HG03135 (cell line): ENCODE results near the gene ZNF281.
"Not testable (repeated sequence)": the region's sequence is repeated elsewhere in the genome, so short reads cannot be mapped to it uniquely, and the experiment has no call there.

Source experiments
- ATAC-seq: cut with Tn5 transposase; IDR thresholded peaks from one replicate; pipeline ENCODE4 v1.9.1; 2021; ENCODE audit warnings: mild to moderate bottlenecking, moderate library complexity; ENCODE audit not compliant: unreplicated experiment

The ZNF281 gene

GRCh38 chr1:200432586-200432985 lies 22.8 kb upstream of the ZNF281 start:
- no peak for ATAC-seq

- no peak for ATAC-seq
Observed at GRCh38 chr1:200429221-200429751, 19.4 kb upstream of the ZNF281 start.

GRCh38 chr1:200428482-200429205 lies 18.8 kb upstream of the ZNF281 start:
- ATAC-seq, result no peak

- ATAC-seq, result no peak
Observed at GRCh38 chr1:200427744-200428143, 17.9 kb upstream of the ZNF281 start.

- no peak for ATAC-seq
Observed at GRCh38 chr1:200426196-200426595, 16.4 kb upstream of the ZNF281 start.

GRCh38 chr1:200423235-200423634 lies 13.4 kb upstream of the ZNF281 start:
- ATAC-seq, result no peak

- ATAC-seq, result no peak
Observed at GRCh38 chr1:200422211-200422610, 12.4 kb upstream of the ZNF281 start.

- peak; percentile 66 for ATAC-seq
Observed at GRCh38 chr1:200415789-200416593, 6.2 kb upstream of the ZNF281 start.

GRCh38 chr1:200415227-200415626 lies 5.4 kb upstream of the ZNF281 start:
- peak; percentile 45 for ATAC-seq

- no peak for ATAC-seq
Observed at GRCh38 chr1:200414657-200415056, 4.8 kb upstream of the ZNF281 start.

- not testable (repeated sequence) for ATAC-seq
Observed at GRCh38 chr1:200413766-200414165, 3.9 kb upstream of the ZNF281 start.

GRCh38 chr1:200411406-200412257 lies 1.8 kb upstream of the ZNF281 start:
- no peak for ATAC-seq

- peak; percentile 18 for ATAC-seq
Observed at GRCh38 chr1:200410566-200410878, 686 bp upstream of the ZNF281 start.

- ATAC-seq, result peak; percentile 27
Observed at GRCh38 chr1:200409203-200409760, 554 bp downstream of the ZNF281 start.

GRCh38 chr1:200406161-200406797 lies 3.6 kb downstream of the ZNF281 start:
- no peak for ATAC-seq

GRCh38 chr1:200405264-200405663 lies 4.6 kb downstream of the ZNF281 start:
- no peak for ATAC-seq

- ATAC-seq, result no peak
Observed at GRCh38 chr1:200401708-200402107, 8.1 kb downstream of the ZNF281 start.

- no peak for ATAC-seq
Observed at GRCh38 chr1:200401263-200401662, 8.6 kb downstream of the ZNF281 start.

- no peak for ATAC-seq
Observed at GRCh38 chr1:200400556-200400955, 9.3 kb downstream of the ZNF281 start.

GRCh38 chr1:200399860-200400259 lies 10.0 kb downstream of the ZNF281 start:
- ATAC-seq, result no peak
